HEK293 (cell line): ENCODE data around the gene LRIF1.
"Not testable (repeated sequence)": the region's sequence is repeated elsewhere in the genome, so short reads cannot be mapped to it uniquely, and the experiment has no call there.

Source experiments
- PRDM1 ChIP-seq: fragments of 450-650 bp; formaldehyde crosslinking; IDR thresholded peaks from 2 replicates; pipeline ENCODE4; 2016; ENCODE audit warnings: missing biosample characterization, missing genetic modification characterization
- YY1 ChIP-seq: fragments of 450-650 bp; formaldehyde crosslinking; IDR thresholded peaks from 2 replicates; pipeline ENCODE4 v1.5.1; 2018; ENCODE audit warnings: missing biosample characterization, missing genetic modification characterization
- ZNF223 ChIP-seq: fragments of 450-650 bp; formaldehyde crosslinking; IDR thresholded peaks from 2 replicates; pipeline ENCODE4 v1.5.1; 2016; ENCODE audit warnings: missing biosample characterization, missing genetic modification characterization
- ZNF350 ChIP-seq: fragments of 450-650 bp; formaldehyde crosslinking; IDR thresholded peaks from 2 replicates; pipeline ENCODE4 v1.5.0; 2017; ENCODE audit warnings: missing biosample characterization, mild to moderate bottlenecking, missing genetic modification characterization
- ZNF354C ChIP-seq: fragments of 450-650 bp; formaldehyde crosslinking; IDR thresholded peaks from 2 replicates; pipeline ENCODE4 v1.5.1; 2016; ENCODE audit warnings: missing biosample characterization, missing genetic modification characterization, low read depth, borderline replicate concordance
- ZNF777 ChIP-seq: fragments of 450-650 bp; formaldehyde crosslinking; IDR thresholded peaks from 2 replicates; pipeline ENCODE4 v1.5.1; 2017; ENCODE audit warnings: missing biosample characterization, missing genetic modification characterization, borderline replicate concordance
- TF ChIP-seq, protein P1 (sequence below): fragments of 450-650 bp; formaldehyde crosslinking; IDR thresholded peaks from 2 replicates; pipeline ENCODE4 v1.5.1; 2016; ENCODE audit warnings: missing biosample characterization, missing genetic modification characterization
- TF ChIP-seq, protein P2 (sequence below): fragments of 450-650 bp; formaldehyde crosslinking; IDR thresholded peaks from 2 replicates; pipeline ENCODE4 v1.5.1; 2016; ENCODE audit warnings: missing biosample characterization, missing genetic modification characterization
- TF ChIP-seq, protein P3 (sequence below): fragments of 450-650 bp; formaldehyde crosslinking; conservative IDR thresholded peaks from 2 replicates; pipeline ENCODE4 v1.5.1; 2016; ENCODE audit warnings: low read depth, missing biosample characterization, missing genetic modification characterization
- TF ChIP-seq, protein P4 (sequence below): fragments of 450-650 bp; formaldehyde crosslinking; IDR thresholded peaks from 2 replicates; pipeline ENCODE4 v1.5.1; 2016; ENCODE audit warnings: missing biosample characterization, missing genetic modification characterization
- TF ChIP-seq, protein P5 (sequence below): fragments of 450-650 bp; formaldehyde crosslinking; IDR thresholded peaks from 2 replicates; pipeline ENCODE4 v1.5.1; 2016; ENCODE audit warnings: missing biosample characterization, missing genetic modification characterization

DNA sequence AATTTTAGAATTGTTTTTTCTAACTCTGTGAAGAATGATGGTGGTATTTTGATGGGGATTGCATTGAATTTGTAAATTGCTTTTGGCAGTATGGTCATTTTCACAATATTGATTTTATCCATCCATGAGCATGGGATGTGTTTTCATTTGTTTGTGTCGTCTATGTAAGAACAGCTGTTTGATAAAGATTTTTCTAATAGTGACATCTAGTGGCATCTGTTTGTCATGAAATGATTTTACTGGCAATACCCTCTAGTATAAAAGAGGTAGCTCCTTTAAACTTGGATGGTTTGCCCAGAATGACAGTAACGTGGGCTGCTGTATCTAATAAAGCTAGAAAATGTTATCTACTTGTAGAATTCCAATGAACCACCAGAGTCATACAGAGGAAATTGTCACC, 28.6 kb upstream of the LRIF1 start:
- TF ChIP-seq, protein P1, sequence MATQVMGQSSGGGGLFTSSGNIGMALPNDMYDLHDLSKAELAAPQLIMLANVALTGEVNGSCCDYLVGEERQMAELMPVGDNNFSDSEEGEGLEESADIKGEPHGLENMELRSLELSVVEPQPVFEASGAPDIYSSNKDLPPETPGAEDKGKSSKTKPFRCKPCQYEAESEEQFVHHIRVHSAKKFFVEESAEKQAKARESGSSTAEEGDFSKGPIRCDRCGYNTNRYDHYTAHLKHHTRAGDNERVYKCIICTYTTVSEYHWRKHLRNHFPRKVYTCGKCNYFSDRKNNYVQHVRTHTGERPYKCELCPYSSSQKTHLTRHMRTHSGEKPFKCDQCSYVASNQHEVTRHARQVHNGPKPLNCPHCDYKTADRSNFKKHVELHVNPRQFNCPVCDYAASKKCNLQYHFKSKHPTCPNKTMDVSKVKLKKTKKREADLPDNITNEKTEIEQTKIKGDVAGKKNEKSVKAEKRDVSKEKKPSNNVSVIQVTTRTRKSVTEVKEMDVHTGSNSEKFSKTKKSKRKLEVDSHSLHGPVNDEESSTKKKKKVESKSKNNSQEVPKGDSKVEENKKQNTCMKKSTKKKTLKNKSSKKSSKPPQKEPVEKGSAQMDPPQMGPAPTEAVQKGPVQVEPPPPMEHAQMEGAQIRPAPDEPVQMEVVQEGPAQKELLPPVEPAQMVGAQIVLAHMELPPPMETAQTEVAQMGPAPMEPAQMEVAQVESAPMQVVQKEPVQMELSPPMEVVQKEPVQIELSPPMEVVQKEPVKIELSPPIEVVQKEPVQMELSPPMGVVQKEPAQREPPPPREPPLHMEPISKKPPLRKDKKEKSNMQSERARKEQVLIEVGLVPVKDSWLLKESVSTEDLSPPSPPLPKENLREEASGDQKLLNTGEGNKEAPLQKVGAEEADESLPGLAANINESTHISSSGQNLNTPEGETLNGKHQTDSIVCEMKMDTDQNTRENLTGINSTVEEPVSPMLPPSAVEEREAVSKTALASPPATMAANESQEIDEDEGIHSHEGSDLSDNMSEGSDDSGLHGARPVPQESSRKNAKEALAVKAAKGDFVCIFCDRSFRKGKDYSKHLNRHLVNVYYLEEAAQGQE (tag by site-specific recombination) = not testable (repeated sequence)
- not testable (repeated sequence) for TF ChIP-seq ZNF354C; PRDM1 (tag by site-specific recombination); ZNF777 (tag by site-specific recombination); YY1; ZNF223 (tag by site-specific recombination); ZNF350
- TF ChIP-seq, protein P2, sequence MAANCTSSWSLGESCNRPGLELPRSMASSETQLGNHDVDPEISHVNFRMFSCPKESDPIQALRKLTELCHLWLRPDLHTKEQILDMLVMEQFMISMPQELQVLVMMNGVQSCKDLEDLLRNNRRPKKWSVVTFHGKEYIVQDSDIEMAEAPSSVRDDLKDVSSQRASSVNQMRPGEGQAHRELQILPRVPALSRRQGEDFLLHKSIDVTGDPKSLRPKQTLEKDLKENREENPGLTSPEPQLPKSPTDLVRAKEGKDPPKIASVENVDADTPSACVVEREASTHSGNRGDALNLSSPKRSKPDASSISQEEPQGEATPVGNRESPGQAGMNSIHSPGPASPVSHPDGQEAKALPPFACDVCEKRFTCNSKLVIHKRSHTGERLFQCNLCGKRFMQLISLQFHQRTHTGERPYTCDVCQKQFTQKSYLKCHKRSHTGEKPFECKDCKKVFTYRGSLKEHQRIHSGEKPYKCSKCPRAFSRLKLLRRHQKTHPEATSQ (tag by site-specific recombination) = not testable (repeated sequence)
- TF ChIP-seq, protein P3, sequence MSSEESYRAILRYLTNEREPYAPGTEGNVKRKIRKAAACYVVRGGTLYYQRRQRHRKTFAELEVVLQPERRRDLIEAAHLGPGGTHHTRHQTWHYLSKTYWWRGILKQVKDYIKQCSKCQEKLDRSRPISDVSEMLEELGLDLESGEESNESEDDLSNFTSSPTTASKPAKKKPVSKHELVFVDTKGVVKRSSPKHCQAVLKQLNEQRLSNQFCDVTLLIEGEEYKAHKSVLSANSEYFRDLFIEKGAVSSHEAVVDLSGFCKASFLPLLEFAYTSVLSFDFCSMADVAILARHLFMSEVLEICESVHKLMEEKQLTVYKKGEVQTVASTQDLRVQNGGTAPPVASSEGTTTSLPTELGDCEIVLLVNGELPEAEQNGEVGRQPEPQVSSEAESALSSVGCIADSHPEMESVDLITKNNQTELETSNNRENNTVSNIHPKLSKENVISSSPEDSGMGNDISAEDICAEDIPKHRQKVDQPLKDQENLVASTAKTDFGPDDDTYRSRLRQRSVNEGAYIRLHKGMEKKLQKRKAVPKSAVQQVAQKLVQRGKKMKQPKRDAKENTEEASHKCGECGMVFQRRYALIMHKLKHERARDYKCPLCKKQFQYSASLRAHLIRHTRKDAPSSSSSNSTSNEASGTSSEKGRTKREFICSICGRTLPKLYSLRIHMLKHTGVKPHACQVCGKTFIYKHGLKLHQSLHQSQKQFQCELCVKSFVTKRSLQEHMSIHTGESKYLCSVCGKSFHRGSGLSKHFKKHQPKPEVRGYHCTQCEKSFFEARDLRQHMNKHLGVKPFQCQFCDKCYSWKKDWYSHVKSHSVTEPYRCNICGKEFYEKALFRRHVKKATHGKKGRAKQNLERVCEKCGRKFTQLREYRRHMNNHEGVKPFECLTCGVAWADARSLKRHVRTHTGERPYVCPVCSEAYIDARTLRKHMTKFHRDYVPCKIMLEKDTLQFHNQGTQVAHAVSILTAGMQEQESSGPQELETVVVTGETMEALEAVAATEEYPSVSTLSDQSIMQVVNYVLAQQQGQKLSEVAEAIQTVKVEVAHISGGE = not testable (repeated sequence)
- TF ChIP-seq, protein P4, sequence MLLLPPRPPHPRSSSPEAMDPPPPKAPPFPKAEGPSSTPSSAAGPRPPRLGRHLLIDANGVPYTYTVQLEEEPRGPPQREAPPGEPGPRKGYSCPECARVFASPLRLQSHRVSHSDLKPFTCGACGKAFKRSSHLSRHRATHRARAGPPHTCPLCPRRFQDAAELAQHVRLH (tag by site-specific recombination) = not testable (repeated sequence)
- TF ChIP-seq, protein P5, sequence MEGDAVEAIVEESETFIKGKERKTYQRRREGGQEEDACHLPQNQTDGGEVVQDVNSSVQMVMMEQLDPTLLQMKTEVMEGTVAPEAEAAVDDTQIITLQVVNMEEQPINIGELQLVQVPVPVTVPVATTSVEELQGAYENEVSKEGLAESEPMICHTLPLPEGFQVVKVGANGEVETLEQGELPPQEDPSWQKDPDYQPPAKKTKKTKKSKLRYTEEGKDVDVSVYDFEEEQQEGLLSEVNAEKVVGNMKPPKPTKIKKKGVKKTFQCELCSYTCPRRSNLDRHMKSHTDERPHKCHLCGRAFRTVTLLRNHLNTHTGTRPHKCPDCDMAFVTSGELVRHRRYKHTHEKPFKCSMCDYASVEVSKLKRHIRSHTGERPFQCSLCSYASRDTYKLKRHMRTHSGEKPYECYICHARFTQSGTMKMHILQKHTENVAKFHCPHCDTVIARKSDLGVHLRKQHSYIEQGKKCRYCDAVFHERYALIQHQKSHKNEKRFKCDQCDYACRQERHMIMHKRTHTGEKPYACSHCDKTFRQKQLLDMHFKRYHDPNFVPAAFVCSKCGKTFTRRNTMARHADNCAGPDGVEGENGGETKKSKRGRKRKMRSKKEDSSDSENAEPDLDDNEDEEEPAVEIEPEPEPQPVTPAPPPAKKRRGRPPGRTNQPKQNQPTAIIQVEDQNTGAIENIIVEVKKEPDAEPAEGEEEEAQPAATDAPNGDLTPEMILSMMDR (tag by site-specific recombination) = not testable (repeated sequence)
